Fibroblast of lung (primary cell): ENCODE data around the gene DAB1. TPM values are rescaled to one million over a fixed set of nuclear protein-coding genes. Genes with fewer than 3 reads are reported as not detected.

ENCODE experiments used
- DNase-seq, 2 donors: peaks; one replicate each; pipeline versions ENCODE4 v3.0.0 to v3.0.0-alpha.2; 2010; ENCODE audit warnings: low read depth in 2 of 2
- H2AFZ ChIP-seq: 2 replicates; pipeline ENCODE4 v1.5.1; 2012; ENCODE audit warnings: low read length, control low read depth, inconsistent platforms
- H3K27ac ChIP-seq: 2 replicates; pipeline ENCODE4 v1.5.1; 2011; ENCODE audit warnings: low read length, control low read depth; ENCODE audit not compliant: insufficient read depth
- H3K27me3 ChIP-seq: 2 replicates; pipeline ENCODE4 v1.5.1; 2011; ENCODE audit warnings: mild to moderate bottlenecking, low read length; ENCODE audit not compliant: control insufficient read depth, insufficient read depth
- H3K36me3 ChIP-seq: 2 replicates; pipeline ENCODE4 v1.5.1; 2011; ENCODE audit warnings: low read length; ENCODE audit not compliant: control insufficient read depth, insufficient read depth
- H3K4me1 ChIP-seq: 2 replicates; pipeline ENCODE4 v1.5.1; 2011; ENCODE audit warnings: low read length; ENCODE audit not compliant: control insufficient read depth, insufficient read depth; ENCODE audit errors: extremely low read depth
- H3K4me2 ChIP-seq: 2 replicates; pipeline ENCODE4 v1.5.1; 2011; ENCODE audit warnings: low read length, control low read depth; ENCODE audit not compliant: insufficient read depth; ENCODE audit errors: extremely low read depth
- H3K4me3 ChIP-seq, 4 experiments: fragments of 200-600 bp in 1 of 4; sonication (generic) in 1 of 4; replicated peaks in 1 of 4; 2 replicates each; pipeline ENCODE4 v1.5.1; 2011 to 2016; ENCODE audit warnings: low read length in 4 of 4, low read depth in 3 of 4, mild to moderate bottlenecking in 3 of 4, control low read depth in 2 of 4, inconsistent platforms in 1 of 4, mixed read lengths in 1 of 4; ENCODE audit not compliant: insufficient read depth in 1 of 4; ENCODE audit errors: control extremely low read depth in 1 of 4
- H3K79me2 ChIP-seq: 2 replicates; pipeline ENCODE4 v1.5.1; 2012; ENCODE audit warnings: mild to moderate bottlenecking, low read length, inconsistent platforms; ENCODE audit not compliant: control insufficient read depth, insufficient read depth
- H3K9ac ChIP-seq: 2 replicates; pipeline ENCODE4 v1.5.1; 2011; ENCODE audit warnings: mild to moderate bottlenecking, low read length, control low read depth; ENCODE audit not compliant: insufficient read depth
- H3K9me3 ChIP-seq: 2 replicates; pipeline ENCODE4 v1.5.1; 2012; ENCODE audit warnings: low read depth, low read length; ENCODE audit not compliant: control insufficient read depth, insufficient read depth
- H4K20me1 ChIP-seq: 2 replicates; pipeline ENCODE4 v1.5.1; 2011; ENCODE audit warnings: low read length; ENCODE audit not compliant: control insufficient read depth, insufficient read depth; ENCODE audit errors: extremely low read depth
- CTCF ChIP-seq, 2 donors: IDR thresholded peaks in 1 of 2; conservative IDR thresholded peaks in 1 of 2; 1 replicate in 1 of 2; 2 replicates in 1 of 2; pipeline ENCODE4 v1.5.1; 2011 to 2012; ENCODE audit warnings: low read length in 2 of 2, control low read depth in 1 of 2, inconsistent platforms in 1 of 2, low read depth in 1 of 2, mild to moderate bottlenecking in 1 of 2
- EZH2 ChIP-seq: IDR thresholded peaks from 2 replicates; pipeline ENCODE4 v1.5.1; 2012; ENCODE audit warnings: low read length, control low read depth, mild to moderate bottlenecking; ENCODE audit errors: missing control alignments
- polyA plus RNA-seq, 2 donors: library from polyadenylated mRNA; depleted of rRNA in 1 of 2; stranded (reverse) in 1 of 2; unstranded in 1 of 2; fragments of >200 nt; gene quantifications; 2 replicates each; pipeline ENCODE4 v1.2.1, GENCODE V29; 2011 to 2012; ENCODE audit warnings: missing spikeins in 1 of 2
- total RNA-seq: library from RNA; depleted of rRNA; stranded (reverse); fragments of >200 nt; gene quantifications from 2 replicates; pipeline ENCODE4 v1.2.1, GENCODE V29; 2014

Gene DAB1
- total and polyA plus RNA-seq, 2 donors (not counting 1 experiment from before 2014, with no cell fraction given): 0.17 to 2.0 TPM

GRCh38 chr1:56995414-56996100, 428.3 kb downstream of the DAB1 start:
- Histone ChIP-seq H4K20me1 (no peaks in the 10 kb centered on the region), H3K36me3 (no peaks in the 10 kb centered on the region), H3K4me3 (no peak overlapping the region), H3K27me3 (no peaks in the 10 kb centered on the region), H3K9ac (no peak overlapping the region), H3K9me3 (no peaks in the 10 kb centered on the region), H2AFZ (no peak overlapping the region), H3K27ac (no peak overlapping the region), H3K79me2 (no peaks in the 10 kb centered on the region), H3K4me2 (no peak overlapping the region), H3K4me1 (no peaks in the 10 kb centered on the region)
- DNase-seq: no peak
- no peak for TF ChIP-seq EZH2
- no peak for TF ChIP-seq CTCF (conservative IDR thresholded peaks at IDR 0.05 in 1 of 2, IDR thresholded peaks at IDR 0.05 in 1 of 2; ENCODE audit: low read depth in 1 of 2, low read length in 2 of 2)

GRCh38 chr1:56993475-56993874, 430.4 kb downstream of the DAB1 start:
- DNase-seq: no peak
- no peak overlapping the region for H3K4me2 ChIP-seq
- no peaks in the 10 kb centered on the region for H3K9me3 ChIP-seq
- H3K4me1 ChIP-seq: no peaks in the 10 kb centered on the region
- H3K4me3 ChIP-seq: no peak overlapping the region
- no peaks in the 10 kb centered on the region for H3K36me3 ChIP-seq
- H3K79me2 ChIP-seq: no peaks in the 10 kb centered on the region
- no peak overlapping the region for H3K27ac ChIP-seq
- H4K20me1 ChIP-seq: no peaks in the 10 kb centered on the region
- H3K27me3 ChIP-seq: no peaks in the 10 kb centered on the region
- TF ChIP-seq CTCF (conservative IDR thresholded peaks at IDR 0.05 in 1 of 2, IDR thresholded peaks at IDR 0.05 in 1 of 2; ENCODE audit: low read depth in 1 of 2, low read length in 2 of 2) (no peak), EZH2 (no peak)
- no peak overlapping the region for H3K9ac ChIP-seq
- no peak overlapping the region for H2AFZ ChIP-seq

GRCh38 chr1:56992318-56993125, 431.3 kb downstream of the DAB1 start:
- Histone ChIP-seq H3K4me3 (no peak overlapping the region), H3K27ac (no peak overlapping the region), H3K9me3 (no peaks in the 10 kb centered on the region), H3K4me2 (no peak overlapping the region), H3K79me2 (no peaks in the 10 kb centered on the region), H3K4me1 (no peaks in the 10 kb centered on the region), H4K20me1 (no peaks in the 10 kb centered on the region), H2AFZ (no peak overlapping the region), H3K27me3 (no peaks in the 10 kb centered on the region), H3K36me3 (no peaks in the 10 kb centered on the region), H3K9ac (no peak overlapping the region)
- TF ChIP-seq EZH2 (no peak), CTCF (conservative IDR thresholded peaks at IDR 0.05 in 1 of 2, IDR thresholded peaks at IDR 0.05 in 1 of 2; ENCODE audit: low read depth in 1 of 2, low read length in 2 of 2) (no peak)
- DNase-seq: no peak
